Trophoblast cell (in vitro differentiated cells and primary cell): ENCODE data around the gene THRB.
A peak's percentile ranks its signal among the peaks of the same experiment; 100 is the strongest.

Experiments
- DNase-seq, 2 donors: peaks; one replicate each; pipeline ENCODE4 v3.0.0-alpha.2; 2016
- H2AFZ ChIP-seq: 2 replicates; pipeline ENCODE4 v1.6.1; 2013; ENCODE audit warnings: low read length, moderate library complexity, mild to moderate bottlenecking; ENCODE audit not compliant: insufficient read depth, poor library complexity
- H2AK5ac ChIP-seq: 2 replicates; pipeline ENCODE4 v1.6.1; 2013; ENCODE audit warnings: mild to moderate bottlenecking, low read length
- H2BK120ac ChIP-seq: 2 replicates; pipeline ENCODE4 v1.6.1; 2013; ENCODE audit warnings: low read length, mild to moderate bottlenecking, moderate library complexity; ENCODE audit not compliant: insufficient read depth, poor library complexity
- H2BK12ac ChIP-seq: 2 replicates; pipeline ENCODE4 v1.6.1; 2013; ENCODE audit warnings: mild to moderate bottlenecking, low read length, moderate library complexity
- H2BK5ac ChIP-seq: 2 replicates; pipeline ENCODE4 v1.6.1; 2013; ENCODE audit warnings: low read length, low read depth, moderate library complexity, mild to moderate bottlenecking; ENCODE audit not compliant: poor library complexity
- H3K14ac ChIP-seq: 2 replicates; pipeline ENCODE4 v1.6.1; 2013; ENCODE audit warnings: mild to moderate bottlenecking, low read length
- H3K18ac ChIP-seq: 2 replicates; pipeline ENCODE4 v1.6.1; 2013; ENCODE audit warnings: mild to moderate bottlenecking, low read length
- H3K23ac ChIP-seq: 2 replicates; pipeline ENCODE4 v1.6.1; 2013; ENCODE audit warnings: low read length
- H3K27ac ChIP-seq: 2 replicates; pipeline ENCODE4 v1.5.1; 2013; ENCODE audit warnings: low read depth, mild to moderate bottlenecking, inconsistent platforms, low read length, moderate library complexity
- H3K27me3 ChIP-seq: 2 replicates; pipeline ENCODE4 v1.6.1; 2013; ENCODE audit warnings: inconsistent platforms, mild to moderate bottlenecking, low read length, moderate library complexity; ENCODE audit not compliant: insufficient read depth
- H3K36me3 ChIP-seq, 2 experiments: 1 replicate in 1 of 2; 2 replicates in 1 of 2; pipeline ENCODE4 v1.6.1; 2013; ENCODE audit warnings: low read length in 2 of 2, mild to moderate bottlenecking in 2 of 2, moderate library complexity in 1 of 2; ENCODE audit not compliant: insufficient read depth in 2 of 2, control insufficient read depth in 1 of 2
- H3K4ac ChIP-seq: 2 replicates; pipeline ENCODE4 v1.6.1; 2013; ENCODE audit warnings: low read depth, mild to moderate bottlenecking, low read length, moderate library complexity
- H3K4me1 ChIP-seq, 2 experiments: 1 replicate in 1 of 2; 2 replicates in 1 of 2; pipeline ENCODE4 v1.6.1; 2013; ENCODE audit warnings: low read length in 2 of 2, mild to moderate bottlenecking in 2 of 2, moderate library complexity in 1 of 2; ENCODE audit not compliant: insufficient read depth in 2 of 2, control insufficient read depth in 1 of 2
- H3K4me2 ChIP-seq: 2 replicates; pipeline ENCODE4 v1.6.1; 2013; ENCODE audit warnings: inconsistent platforms, mild to moderate bottlenecking, low read length, moderate library complexity
- H3K4me3 ChIP-seq: 2 replicates; pipeline ENCODE4 v1.5.1; 2013; ENCODE audit warnings: mild to moderate bottlenecking, low read depth, low read length, inconsistent platforms
- H3K79me1 ChIP-seq: one replicate; pipeline ENCODE4 v1.6.1; 2013; ENCODE audit warnings: low read length
- H3K79me2 ChIP-seq: 2 replicates; pipeline ENCODE4 v1.6.1; 2013; ENCODE audit warnings: low read length, mild to moderate bottlenecking; ENCODE audit not compliant: control insufficient read depth, insufficient read depth, poor library complexity
- H3K9ac ChIP-seq: 2 replicates; pipeline ENCODE4 v1.6.1; 2013; ENCODE audit warnings: mild to moderate bottlenecking, low read length
- H3K9me3 ChIP-seq: 2 replicates; pipeline ENCODE4 v1.6.1; 2013; ENCODE audit warnings: low read depth, mild to moderate bottlenecking, control low read depth, inconsistent platforms, low read length; ENCODE audit not compliant: insufficient read depth
- H4K12ac ChIP-seq: 2 replicates; pipeline ENCODE4 v1.6.1; 2013; ENCODE audit warnings: low read depth, mild to moderate bottlenecking, low read length, moderate library complexity
- H4K8ac ChIP-seq: 2 replicates; pipeline ENCODE4 v1.6.1; 2013; ENCODE audit warnings: low read depth, mild to moderate bottlenecking, low read length, moderate library complexity
- H4K91ac ChIP-seq: one replicate; pipeline ENCODE4 v1.6.1; 2013; ENCODE audit warnings: low read depth, mild to moderate bottlenecking, low read length, moderate library complexity
- WGBS: extraction: QIAGEN DNeasy Blood & Tissue Kit; methylation state at CpG from one replicate; pipeline ENCODE4 v1.1.7; 2013; ENCODE audit warnings: missing lambda C conversion rate; ENCODE audit not compliant: insufficient read length, insufficient coverage; ENCODE audit errors: extremely low coverage; 5-methylcytosine and 5-hydroxymethylcytosine counted together

The THRB gene

DNA sequence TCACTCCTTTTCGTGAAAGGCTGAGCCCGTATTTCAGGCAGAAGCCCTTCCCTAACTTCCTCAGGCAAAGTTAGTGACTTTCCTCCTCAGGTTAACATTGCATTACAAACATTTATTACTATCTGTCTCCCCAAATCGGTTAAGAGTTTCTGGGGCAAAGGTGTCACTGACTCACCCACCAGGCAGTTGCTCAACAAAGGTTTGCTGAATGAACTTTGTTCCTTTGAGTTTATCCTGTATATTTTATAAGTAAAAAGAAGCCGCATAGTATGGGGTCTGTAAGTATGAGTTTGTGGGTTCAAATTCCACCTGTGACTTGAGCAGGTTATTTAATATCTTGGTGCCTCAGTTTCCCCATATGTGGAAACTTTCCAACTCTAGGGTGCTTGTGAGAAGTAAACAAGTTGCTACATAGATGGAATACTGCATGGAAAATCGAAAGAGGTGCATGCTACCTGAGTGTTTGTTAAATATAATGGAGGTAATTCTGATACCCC, 177.7 kb downstream of the THRB start:
- H3K14ac ChIP-seq: no peak overlapping the region
- H3K23ac ChIP-seq: no peak overlapping the region
- no peak overlapping the region for H2AFZ ChIP-seq
- peaks cover 1 to 9% of the 10 kb centered on the region in 2 experiments for H3K36me3 ChIP-seq
- peaks cover 9 to 13% of the 10 kb centered on the region in 2 experiments for H3K4me1 ChIP-seq
- H4K91ac ChIP-seq: peak overlapping the region; percentile 39
- H3K79me1 ChIP-seq: peaks cover 10% of the 10 kb centered on the region
- peak; percentile 71 to 81 for DNase-seq
- no peak overlapping the region for H3K18ac ChIP-seq
- H2BK12ac ChIP-seq: no peak overlapping the region
- no peak overlapping the region for H4K12ac ChIP-seq
- H3K4me3 ChIP-seq: no peak overlapping the region
- H3K4ac ChIP-seq: no peak overlapping the region
- H3K9ac ChIP-seq: no peak overlapping the region
- peaks cover 2% of the 10 kb centered on the region for H3K79me2 ChIP-seq
- H3K9me3 ChIP-seq: no peaks in the 10 kb centered on the region
- no peak overlapping the region for H2BK5ac ChIP-seq
- H2BK120ac ChIP-seq: no peak overlapping the region
- no peaks in the 10 kb centered on the region for H3K27me3 ChIP-seq
- no peak overlapping the region for H4K8ac ChIP-seq
- H3K27ac ChIP-seq: no peak overlapping the region
- peak overlapping the region; percentile 1 for H3K4me2 ChIP-seq
- no peak overlapping the region for H2AK5ac ChIP-seq
- WGBS: no CpG with 5 or more reads among the region's 5 CpGs

DNA sequence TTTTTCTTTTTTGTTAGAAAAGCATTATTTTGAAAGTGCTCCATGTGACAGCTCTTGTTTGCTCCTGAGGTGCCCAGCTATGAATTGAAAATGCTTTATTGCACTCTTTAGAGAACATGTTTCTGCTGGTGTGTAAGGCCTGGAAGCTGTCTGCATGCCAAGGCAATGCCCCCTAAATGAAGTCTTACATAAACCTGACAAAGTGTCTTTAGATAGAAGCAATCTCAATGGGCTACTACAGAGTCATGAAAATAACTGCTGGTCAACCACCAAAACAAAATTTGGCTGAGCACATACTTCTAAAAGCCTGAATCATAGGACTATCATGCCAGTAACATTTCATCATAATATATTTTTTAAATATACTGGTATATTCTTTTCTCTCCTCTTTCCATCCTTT, 178.7 kb downstream of the THRB start:
- Histone ChIP-seq H3K9me3 (no peaks in the 10 kb centered on the region), H3K18ac (no peak overlapping the region), H4K91ac (no peak overlapping the region), H3K4me2 (no peak overlapping the region), H3K14ac (no peak overlapping the region), H4K12ac (no peak overlapping the region), H3K4me3 (no peak overlapping the region), H2BK12ac (no peak overlapping the region), H2BK5ac (no peak overlapping the region), H2AFZ (no peak overlapping the region), H4K8ac (no peak overlapping the region), H3K4ac (no peak overlapping the region), H3K79me2 (peaks cover 2% of the 10 kb centered on the region), H3K23ac (no peak overlapping the region), H3K27ac (no peak overlapping the region), H3K36me3 (peaks cover 1 to 9% of the 10 kb centered on the region in 2 experiments), H3K79me1 (peaks cover 10% of the 10 kb centered on the region), H3K9ac (no peak overlapping the region), H3K27me3 (no peaks in the 10 kb centered on the region), H3K4me1 (peaks cover 9 to 13% of the 10 kb centered on the region in 2 experiments), H2AK5ac (no peak overlapping the region), H2BK120ac (no peak overlapping the region)
- peak in 1 of 2 donors; percentile 55 for DNase-seq

DNA sequence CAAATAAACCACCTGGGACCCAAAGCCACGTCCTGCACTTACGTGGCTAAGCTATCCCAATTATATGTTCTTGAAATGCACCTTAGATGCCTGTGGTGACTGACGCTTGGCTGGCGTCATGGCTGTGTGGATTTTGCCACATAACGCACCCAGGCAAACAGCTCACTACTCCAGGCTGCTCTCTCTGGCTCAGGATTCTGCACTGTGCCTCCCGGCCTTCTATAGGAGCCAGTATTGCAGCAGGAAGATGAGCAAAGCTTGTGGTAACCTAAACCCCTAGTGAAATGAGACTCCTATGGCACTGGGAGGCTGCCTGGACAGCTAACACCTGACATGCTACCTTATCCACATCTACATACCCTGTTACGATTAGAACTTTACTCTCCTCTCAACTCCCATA, 179.3 kb downstream of the THRB start:
- WGBS: no CpG with 5 or more reads among the region's 7 CpGs
- Histone ChIP-seq H3K4me2 (no peak overlapping the region), H3K9me3 (no peaks in the 10 kb centered on the region), H2BK5ac (no peak overlapping the region), H3K79me1 (peaks cover 10% of the 10 kb centered on the region), H3K4ac (no peak overlapping the region), H2AFZ (no peak overlapping the region), H3K23ac (no peak overlapping the region), H3K4me3 (no peak overlapping the region), H3K14ac (no peak overlapping the region), H2AK5ac (no peak overlapping the region), H4K8ac (no peak overlapping the region), H3K18ac (no peak overlapping the region), H3K27ac (no peak overlapping the region), H3K79me2 (peaks cover 2% of the 10 kb centered on the region), H2BK12ac (no peak overlapping the region), H2BK120ac (no peak overlapping the region), H3K9ac (no peak overlapping the region), H3K27me3 (no peaks in the 10 kb centered on the region), H4K91ac (no peak overlapping the region), H4K12ac (no peak overlapping the region), H3K36me3 (peaks cover 1 to 9% of the 10 kb centered on the region in 2 experiments), H3K4me1 (peaks cover 9 to 13% of the 10 kb centered on the region in 2 experiments)
- DNase-seq: peak; percentile 44 to 66

DNA sequence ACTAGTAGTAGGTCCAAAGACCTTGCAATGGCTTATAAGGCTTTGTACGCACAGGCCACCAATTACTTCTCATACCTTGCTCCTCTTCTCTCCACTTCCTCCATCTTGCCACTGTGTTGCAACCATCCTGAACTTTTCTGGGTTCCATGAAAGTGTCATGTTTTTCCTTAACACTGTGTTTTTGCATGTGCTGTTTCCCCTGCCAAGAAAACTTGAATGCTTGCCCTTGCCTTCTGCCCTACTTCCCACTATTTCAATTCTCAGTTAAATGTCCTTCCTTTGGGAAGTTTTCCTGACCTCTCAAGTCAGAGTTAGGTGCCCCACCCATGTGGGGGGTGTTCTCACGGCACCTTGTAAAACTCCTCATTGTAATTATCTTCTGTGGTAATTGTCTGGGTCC, 182.8 kb downstream of the THRB start:
- no peak overlapping the region for H2AK5ac ChIP-seq
- no CpG with 5 or more reads among the region's 2 CpGs for WGBS

More for the DNA sequence above, 182.8 kb downstream of the THRB start:
- H3K9ac ChIP-seq: peak overlapping the region; percentile 3
- DNase-seq: no peak
- no peak overlapping the region for H2BK12ac ChIP-seq
- H4K91ac ChIP-seq: no peak overlapping the region
- no peak overlapping the region for H3K23ac ChIP-seq
- peaks cover 1 to 7% of the 10 kb centered on the region in 2 experiments for H3K36me3 ChIP-seq
- no peak overlapping the region for H3K4me3 ChIP-seq
- H3K18ac ChIP-seq: no peak overlapping the region
- no peak overlapping the region for H2BK5ac ChIP-seq
- H4K12ac ChIP-seq: no peak overlapping the region
- no peak overlapping the region for H4K8ac ChIP-seq
- no peak overlapping the region for H3K4me2 ChIP-seq
- no peak overlapping the region for H3K27ac ChIP-seq
- H2AFZ ChIP-seq: no peak overlapping the region
- H3K4ac ChIP-seq: no peak overlapping the region
- no peak overlapping the region for H3K14ac ChIP-seq
- H3K4me1 ChIP-seq: peaks cover 3 to 4% of the 10 kb centered on the region in 2 experiments
- H3K27me3 ChIP-seq: no peaks in the 10 kb centered on the region
- H2BK120ac ChIP-seq: no peak overlapping the region
- no peaks in the 10 kb centered on the region for H3K9me3 ChIP-seq
- H3K79me1 ChIP-seq: peaks cover 6% of the 10 kb centered on the region
- no peaks in the 10 kb centered on the region for H3K79me2 ChIP-seq
